ENCODE data around the gene POU3F3. TPM values are rescaled to one million over a fixed set of nuclear protein-coding genes. Genes with fewer than 3 reads are reported as not detected.

The POU3F3 gene
- total RNA-seq, 2 experiments from 2014 or later, result 2.7 to 3.1 TPM

DNA sequence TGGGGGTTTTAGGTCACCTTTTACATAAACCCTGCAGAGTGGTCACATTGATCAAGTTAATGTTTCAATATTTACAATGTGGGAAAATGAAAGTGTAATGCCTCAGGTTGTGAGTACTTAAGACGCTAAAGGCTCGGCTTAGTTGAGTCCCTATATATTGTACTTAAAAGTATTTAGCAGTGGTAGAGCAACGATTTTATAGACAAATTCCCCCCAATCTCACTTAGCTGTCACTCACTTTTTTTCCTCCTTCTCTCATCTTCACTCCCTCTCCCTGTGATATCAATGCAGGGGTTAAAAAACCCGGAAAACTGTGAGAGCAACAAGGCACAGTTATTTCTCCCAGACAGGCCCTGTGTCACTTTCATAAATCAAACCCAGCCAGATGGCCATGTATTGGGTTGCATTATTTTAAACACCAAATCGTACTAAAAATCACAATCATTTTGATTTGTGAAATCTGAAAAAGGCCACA, 5.4 kb downstream of the POU3F3 start:
- H4K20me1 ChIP-seq (ENCODE audit: insufficient read depth, low read length), result no peaks in the 10 kb centered on the region
- BruUV-seq (replicated peaks), result no TSS peak
- H3K27ac ChIP-seq (ENCODE audit: low read depth, low read length, poor library complexity, severe bottlenecking), result no peak overlapping the region
- H3K36me3 ChIP-seq (ENCODE audit: insufficient read depth, low read length), result no peaks in the 10 kb centered on the region
- no peak overlapping the region for H2AFZ ChIP-seq (ENCODE audit: low read length)
- CTCF ChIA-PET (ENCODE audit: unreplicated experiment), result no interaction called here
- H3K4me1 ChIP-seq (ENCODE audit: insufficient read depth, low read length, poor library complexity, severe bottlenecking), result no peaks in the 10 kb centered on the region
- H3K9me2 ChIP-seq (ENCODE audit: insufficient read depth, low read length), result no peaks in the 10 kb centered on the region
- POLR2A ChIA-PET, result interaction anchor here (0.6 kb wide), 1 partner anchor 1245 kb away, joined by 3 read pairs; no protein-coding TSS in a partner anchor
- no peak overlapping the region for H3K4me2 ChIP-seq (ENCODE audit: low read length)
- TF ChIP-seq EZH2phosphoT487 (IDR thresholded peaks at IDR 0.05; ENCODE audit: borderline replicate concordance, low read depth, low read length), result no peak
- TF ChIP-seq, protein P1, sequence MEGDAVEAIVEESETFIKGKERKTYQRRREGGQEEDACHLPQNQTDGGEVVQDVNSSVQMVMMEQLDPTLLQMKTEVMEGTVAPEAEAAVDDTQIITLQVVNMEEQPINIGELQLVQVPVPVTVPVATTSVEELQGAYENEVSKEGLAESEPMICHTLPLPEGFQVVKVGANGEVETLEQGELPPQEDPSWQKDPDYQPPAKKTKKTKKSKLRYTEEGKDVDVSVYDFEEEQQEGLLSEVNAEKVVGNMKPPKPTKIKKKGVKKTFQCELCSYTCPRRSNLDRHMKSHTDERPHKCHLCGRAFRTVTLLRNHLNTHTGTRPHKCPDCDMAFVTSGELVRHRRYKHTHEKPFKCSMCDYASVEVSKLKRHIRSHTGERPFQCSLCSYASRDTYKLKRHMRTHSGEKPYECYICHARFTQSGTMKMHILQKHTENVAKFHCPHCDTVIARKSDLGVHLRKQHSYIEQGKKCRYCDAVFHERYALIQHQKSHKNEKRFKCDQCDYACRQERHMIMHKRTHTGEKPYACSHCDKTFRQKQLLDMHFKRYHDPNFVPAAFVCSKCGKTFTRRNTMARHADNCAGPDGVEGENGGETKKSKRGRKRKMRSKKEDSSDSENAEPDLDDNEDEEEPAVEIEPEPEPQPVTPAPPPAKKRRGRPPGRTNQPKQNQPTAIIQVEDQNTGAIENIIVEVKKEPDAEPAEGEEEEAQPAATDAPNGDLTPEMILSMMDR (conservative IDR thresholded peaks at IDR 0.05; ENCODE audit: low read length), result no peak
- no peaks in the 10 kb centered on the region for H3K79me2 ChIP-seq (ENCODE audit: insufficient read depth, low read depth, low read length)
- DNase-seq (ENCODE audit: low spot score), result no peak
- intact Hi-C loops (cut with micrococcal nuclease; ENCODE audit: unreplicated experiment), result no loop called here
- H3K4me3 ChIP-seq (ENCODE audit: low read depth, low read length, poor library complexity, severe bottlenecking), result no peak overlapping the region
- H3K9me3 ChIP-seq (ENCODE audit: low read length), result no peaks in the 10 kb centered on the region

DNA sequence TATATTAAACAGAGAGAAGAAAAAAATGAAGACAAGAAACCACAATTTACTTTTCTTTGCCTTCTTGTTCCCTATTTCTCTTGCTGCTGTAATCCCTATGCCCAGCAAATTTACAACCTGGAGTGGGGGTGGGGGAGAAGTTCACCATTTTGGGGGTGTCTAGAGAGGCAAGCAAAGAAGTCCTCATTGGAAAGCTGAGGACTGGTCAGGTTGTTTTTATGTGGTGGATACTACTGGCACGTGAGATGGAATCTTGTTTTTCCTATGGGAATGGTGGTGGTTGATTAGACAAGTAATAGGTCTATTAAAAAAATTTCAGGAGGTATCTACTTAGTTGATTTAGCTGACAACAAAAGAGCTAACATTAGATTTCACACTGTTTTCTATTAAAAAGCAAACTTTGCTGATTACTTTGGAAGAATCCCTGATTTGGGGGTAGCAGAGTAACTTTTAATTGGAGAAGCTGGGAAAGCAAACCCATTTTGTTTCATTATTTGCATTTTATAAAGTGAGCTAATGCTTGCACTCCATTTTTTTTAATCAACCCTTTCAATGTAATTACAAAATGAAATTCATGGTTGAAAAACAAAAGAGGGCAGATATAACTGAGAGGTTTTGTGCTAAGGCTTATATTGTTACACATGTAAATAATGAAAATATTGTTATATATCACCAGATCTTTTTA, 6.0 kb downstream of the POU3F3 start:
- Histone ChIP-seq H3K27ac (ENCODE audit: low read depth, low read length, poor library complexity, severe bottlenecking) (no peak overlapping the region), H3K36me3 (ENCODE audit: insufficient read depth, low read length) (no peaks in the 10 kb centered on the region), H3K4me3 (ENCODE audit: low read depth, low read length, poor library complexity, severe bottlenecking) (no peak overlapping the region), H3K9me3 (ENCODE audit: low read length) (no peaks in the 10 kb centered on the region), H2AFZ (ENCODE audit: low read length) (no peak overlapping the region), H3K9me2 (ENCODE audit: insufficient read depth, low read length) (no peaks in the 10 kb centered on the region), H4K20me1 (ENCODE audit: insufficient read depth, low read length) (no peaks in the 10 kb centered on the region), H3K4me1 (ENCODE audit: insufficient read depth, low read length, poor library complexity, severe bottlenecking) (no peaks in the 10 kb centered on the region), H3K79me2 (ENCODE audit: insufficient read depth, low read depth, low read length) (no peaks in the 10 kb centered on the region), H3K4me2 (ENCODE audit: low read length) (no peak overlapping the region)
- ChIA-PET CTCF (ENCODE audit: unreplicated experiment) (no interaction called here), POLR2A (interaction anchor here (0.7 kb wide), 2 partner anchors 1155 to 1884 kb away, joined by 4 read pairs; no protein-coding TSS in a partner anchor)
- no peak for DNase-seq (ENCODE audit: low spot score)
- no TSS peak for BruUV-seq (replicated peaks)
- no peak for TF ChIP-seq EZH2phosphoT487 (IDR thresholded peaks at IDR 0.05; ENCODE audit: borderline replicate concordance, low read depth, low read length)
- TF ChIP-seq, protein P1 (conservative IDR thresholded peaks at IDR 0.05; ENCODE audit: low read length), result no peak
- intact Hi-C loops (cut with micrococcal nuclease; ENCODE audit: unreplicated experiment), result no loop called here

DNA sequence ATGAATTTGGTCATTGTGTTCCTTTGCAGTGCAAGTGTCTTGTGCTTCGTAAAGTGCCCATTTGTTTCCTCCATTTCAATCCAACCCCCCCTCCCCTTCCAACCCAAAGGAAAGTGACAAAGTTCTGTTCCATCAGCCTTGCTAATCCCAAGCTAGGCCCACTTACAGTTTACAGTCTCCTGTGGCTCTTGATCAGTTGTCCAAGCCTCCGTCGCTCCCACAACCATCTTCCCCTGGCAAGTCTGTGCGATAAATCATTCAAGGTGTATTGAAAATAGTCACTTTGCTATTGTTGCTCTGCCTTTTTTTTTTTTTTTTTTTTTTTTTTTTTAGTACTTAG, 6.5 kb downstream of the POU3F3 start:
- Histone ChIP-seq H2AFZ (ENCODE audit: low read length) (no peak overlapping the region), H3K36me3 (ENCODE audit: insufficient read depth, low read length) (no peaks in the 10 kb centered on the region), H3K4me1 (ENCODE audit: insufficient read depth, low read length, poor library complexity, severe bottlenecking) (no peaks in the 10 kb centered on the region), H3K27ac (ENCODE audit: low read depth, low read length, poor library complexity, severe bottlenecking) (no peak overlapping the region), H3K9me2 (ENCODE audit: insufficient read depth, low read length) (no peaks in the 10 kb centered on the region), H4K20me1 (ENCODE audit: insufficient read depth, low read length) (no peaks in the 10 kb centered on the region), H3K9me3 (ENCODE audit: low read length) (no peaks in the 10 kb centered on the region), H3K4me2 (ENCODE audit: low read length) (no peak overlapping the region), H3K4me3 (ENCODE audit: low read depth, low read length, poor library complexity, severe bottlenecking) (no peak overlapping the region), H3K79me2 (ENCODE audit: insufficient read depth, low read depth, low read length) (no peaks in the 10 kb centered on the region)
- CTCF ChIA-PET (ENCODE audit: unreplicated experiment), result no interaction called here
- intact Hi-C loops (cut with micrococcal nuclease; ENCODE audit: unreplicated experiment), result no loop called here
- no peak for TF ChIP-seq EZH2phosphoT487 (IDR thresholded peaks at IDR 0.05; ENCODE audit: borderline replicate concordance, low read depth, low read length)
- TF ChIP-seq, protein P1 (conservative IDR thresholded peaks at IDR 0.05; ENCODE audit: low read length), result no peak
- BruUV-seq (replicated peaks), result no TSS peak
- POLR2A ChIA-PET, result interaction anchor here (0.7 kb wide), 2 partner anchors 1154 to 1885 kb away, joined by 4 read pairs; no protein-coding TSS in a partner anchor
- DNase-seq (ENCODE audit: low spot score), result no peak
